ENCODE results near the gene ELMO2.

Gene ELMO2

GRCh38 chr20:46353500-46354206, 52.8 kb downstream of the ELMO2 start:
- DNase-seq (ENCODE audit: extremely low read depth in 1 of 2, low read depth in 1 of 2) = no peak

- no peak for DNase-seq (ENCODE audit: extremely low read depth in 1 of 2, low read depth in 1 of 2)
These were observed 54.0 kb downstream of the ELMO2 start for GRCh38 chr20:46352370-46352938.

GRCh38 chr20:46351357-46352058, 54.9 kb downstream of the ELMO2 start:
- no peak for DNase-seq (ENCODE audit: extremely low read depth in 1 of 2, low read depth in 1 of 2)

- DNase-seq (ENCODE audit: extremely low read depth in 1 of 2, low read depth in 1 of 2) = no peak
These were observed 55.5 kb downstream of the ELMO2 start for GRCh38 chr20:46350986-46351267.

GRCh38 chr20:46350201-46350985, 56.0 kb downstream of the ELMO2 start:
- DNase-seq (ENCODE audit: extremely low read depth in 1 of 2, low read depth in 1 of 2) = no peak

GRCh38 chr20:46349742-46350056, 56.7 kb downstream of the ELMO2 start:
- no peak for DNase-seq (ENCODE audit: extremely low read depth in 1 of 2, low read depth in 1 of 2)

- DNase-seq (ENCODE audit: extremely low read depth in 1 of 2, low read depth in 1 of 2) = peak in 1 of 2 donors; percentile 21
These were observed 57.2 kb downstream of the ELMO2 start for GRCh38 chr20:46349035-46349741.

- DNase-seq (ENCODE audit: extremely low read depth in 1 of 2, low read depth in 1 of 2) = no peak
These were observed 58.3 kb downstream of the ELMO2 start for GRCh38 chr20:46347841-46348803.

GRCh38 chr20:46346770-46347169, 59.6 kb downstream of the ELMO2 start:
- no peak for DNase-seq (ENCODE audit: extremely low read depth in 1 of 2, low read depth in 1 of 2)

GRCh38 chr20:46344488-46345162, 61.8 kb downstream of the ELMO2 start:
- no peak for DNase-seq (ENCODE audit: extremely low read depth in 1 of 2, low read depth in 1 of 2)

GRCh38 chr20:46343975-46344357, 62.4 kb downstream of the ELMO2 start:
- no peak for DNase-seq (ENCODE audit: extremely low read depth in 1 of 2, low read depth in 1 of 2)

- no peak for DNase-seq (ENCODE audit: extremely low read depth in 1 of 2, low read depth in 1 of 2)
These were observed 63.0 kb downstream of the ELMO2 start for GRCh38 chr20:46343348-46343974.

GRCh38 chr20:46342451-46343347, 63.7 kb downstream of the ELMO2 start:
- no peak for DNase-seq (ENCODE audit: extremely low read depth in 1 of 2, low read depth in 1 of 2)

GRCh38 chr20:46342010-46342378, 64.4 kb downstream of the ELMO2 start:
- DNase-seq (ENCODE audit: extremely low read depth in 1 of 2, low read depth in 1 of 2) = no peak

- no peak for DNase-seq (ENCODE audit: extremely low read depth in 1 of 2, low read depth in 1 of 2)
These were observed 65.1 kb downstream of the ELMO2 start for GRCh38 chr20:46341074-46342009.

- DNase-seq (ENCODE audit: extremely low read depth in 1 of 2, low read depth in 1 of 2) = no peak
These were observed 67.4 kb downstream of the ELMO2 start for GRCh38 chr20:46339037-46339436.

GRCh38 chr20:46336735-46337134, 69.7 kb downstream of the ELMO2 start:
- DNase-seq (ENCODE audit: extremely low read depth in 1 of 2, low read depth in 1 of 2) = no peak

Measured in activated CD8-positive, alpha-beta memory T cell treated with anti-CD3 and anti-CD28 coated beads for 1 hour (primary cell).